ENCODE measurements around the gene AATK.
A peak's percentile ranks its signal among the peaks of the same experiment; 100 is the strongest.

DNA sequence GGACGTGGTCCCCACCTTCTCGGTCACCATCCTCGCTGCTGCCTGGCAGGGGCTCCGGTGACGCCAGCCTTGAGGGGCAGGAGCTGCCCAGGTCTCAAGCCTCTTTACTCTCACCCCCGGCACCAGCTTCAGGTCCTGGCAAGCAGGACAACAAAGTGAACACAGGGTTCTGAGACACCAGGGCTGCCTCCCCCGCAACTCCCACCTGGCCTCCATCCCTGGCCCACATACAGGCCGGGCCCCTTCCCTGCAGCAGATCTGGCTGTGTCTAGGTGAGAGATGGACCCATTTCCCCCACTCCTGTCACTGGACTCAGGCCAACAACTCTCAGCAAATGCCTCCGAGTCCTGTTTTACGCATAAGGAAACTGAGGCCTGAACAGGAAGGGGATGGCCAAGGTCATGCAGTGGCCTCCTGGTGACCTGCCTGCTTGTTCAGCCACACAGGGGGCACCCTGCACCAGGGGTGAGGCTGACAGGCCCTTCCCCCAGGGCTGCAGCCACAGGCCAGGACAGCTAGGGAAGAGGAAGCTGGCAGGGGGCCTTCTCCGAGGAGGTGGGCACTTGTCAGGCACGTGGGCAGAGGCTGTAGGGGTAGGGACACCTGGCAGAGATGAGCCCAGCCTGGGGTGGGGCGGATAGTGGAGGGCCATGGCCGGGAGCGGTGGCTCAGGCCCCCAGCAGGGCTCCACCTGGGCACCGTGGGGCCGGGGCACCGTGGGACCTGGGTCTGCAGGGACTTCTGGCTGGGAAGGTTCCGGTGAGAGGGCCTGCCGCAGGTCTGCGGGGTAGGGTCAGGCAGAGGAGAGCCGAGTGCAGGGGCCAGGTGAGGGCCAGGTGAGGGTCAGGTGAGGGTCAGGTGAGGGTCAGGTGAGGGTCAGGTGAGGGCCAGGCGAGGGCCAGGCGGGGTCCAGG lies 47.5 kb downstream of the AATK start:
- TF ChIP-seq PHF8 (CRISPR knock-in tag; IDR thresholded peaks at IDR 0.05): no peak
- TF ChIP-seq, protein P1, sequence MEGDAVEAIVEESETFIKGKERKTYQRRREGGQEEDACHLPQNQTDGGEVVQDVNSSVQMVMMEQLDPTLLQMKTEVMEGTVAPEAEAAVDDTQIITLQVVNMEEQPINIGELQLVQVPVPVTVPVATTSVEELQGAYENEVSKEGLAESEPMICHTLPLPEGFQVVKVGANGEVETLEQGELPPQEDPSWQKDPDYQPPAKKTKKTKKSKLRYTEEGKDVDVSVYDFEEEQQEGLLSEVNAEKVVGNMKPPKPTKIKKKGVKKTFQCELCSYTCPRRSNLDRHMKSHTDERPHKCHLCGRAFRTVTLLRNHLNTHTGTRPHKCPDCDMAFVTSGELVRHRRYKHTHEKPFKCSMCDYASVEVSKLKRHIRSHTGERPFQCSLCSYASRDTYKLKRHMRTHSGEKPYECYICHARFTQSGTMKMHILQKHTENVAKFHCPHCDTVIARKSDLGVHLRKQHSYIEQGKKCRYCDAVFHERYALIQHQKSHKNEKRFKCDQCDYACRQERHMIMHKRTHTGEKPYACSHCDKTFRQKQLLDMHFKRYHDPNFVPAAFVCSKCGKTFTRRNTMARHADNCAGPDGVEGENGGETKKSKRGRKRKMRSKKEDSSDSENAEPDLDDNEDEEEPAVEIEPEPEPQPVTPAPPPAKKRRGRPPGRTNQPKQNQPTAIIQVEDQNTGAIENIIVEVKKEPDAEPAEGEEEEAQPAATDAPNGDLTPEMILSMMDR (CRISPR knock-in tag; IDR thresholded peaks at IDR 0.05): peak; percentile 10; the same call in 1 of the 2 replicates
- TF ChIP-seq NR2F6 (IDR thresholded peaks at IDR 0.05): no peak
- TF ChIP-seq NR2F6 (CRISPR knock-in tag; IDR thresholded peaks at IDR 0.05): no peak
- TF ChIP-seq ZNF260 (CRISPR knock-in tag; IDR thresholded peaks at IDR 0.05; ENCODE audit: borderline replicate concordance, low read depth): no peak
- TF ChIP-seq HDAC6 (IDR thresholded peaks at IDR 0.05; ENCODE audit: low read depth, low read length): no peak
- TF ChIP-seq ZNF33A (CRISPR knock-in tag; IDR thresholded peaks at IDR 0.05; ENCODE audit: borderline replicate concordance): no peak
- no peak for TF ChIP-seq BRCA1 (CRISPR knock-in tag; IDR thresholded peaks at IDR 0.05)
- TF ChIP-seq JARID2 (CRISPR knock-in tag; IDR thresholded peaks at IDR 0.05; ENCODE audit: insufficient replicate concordance): no peak

Data from HepG2 (cell line).